WTC11 (cell line): Measurements from ENCODE around the gene GALNT17. TPM values are rescaled to one million over a fixed set of nuclear protein-coding genes. Genes with fewer than 3 reads are reported as not detected.

Experiments
- ATAC-seq: fragments of 200-7000 bp; cut with Tn5 transposase; 2 replicates; pipeline ENCODE4 v1.10.0; 2021; ENCODE audit warnings: mild to moderate bottlenecking, moderate library complexity
- CTCF ChIA-PET: fragments of 300-600 bp; sonication (Branson Sonifier 250); formaldehyde crosslinking; loops from one replicate; lab custom pipeline; 2021; ENCODE audit warnings: antibody characterized with exemption; lab: Charles Lee
- POLR2A ChIA-PET: fragments of 350-600 bp; sonication (Branson Sonifier 250); formaldehyde crosslinking; loops from one replicate; lab custom pipeline; 2021; ENCODE audit warnings: antibody characterized with exemption; lab: Charles Lee
- DNase-seq: peaks from one replicate; pipeline ENCODE4 v3.0.0; 2021; ENCODE audit warnings: low spot score
- H3K27ac Mint-ChIP-seq: 2 replicates; pipeline ENCODE4 v1.8.0; 2021; ENCODE audit warnings: mixed read lengths
- H3K27me3 Mint-ChIP-seq: 2 replicates; pipeline ENCODE4 v1.8.0; 2021; ENCODE audit warnings: low read depth, mild to moderate bottlenecking, moderate library complexity, mixed read lengths
- H3K36me3 Mint-ChIP-seq: 2 replicates; pipeline ENCODE4 v1.8.0; 2021; ENCODE audit warnings: mixed read lengths
- H3K4me1 Mint-ChIP-seq: 2 replicates; pipeline ENCODE4 v1.8.0; 2022; ENCODE audit warnings: mixed read lengths
- H3K4me3 Mint-ChIP-seq: 2 replicates; pipeline ENCODE4 v1.8.0; 2021; ENCODE audit warnings: mild to moderate bottlenecking, moderate library complexity, mixed read lengths
- H3K9me3 Mint-ChIP-seq: 2 replicates; pipeline ENCODE4 v1.8.0; 2021; ENCODE audit warnings: mixed read lengths
- CREM ChIP-seq: sonication (generic); formaldehyde crosslinking; IDR thresholded peaks from 2 replicates; pipeline ENCODE4 v1.8.1; 2022; ENCODE audit warnings: mild to moderate bottlenecking, missing genetic modification reagents, moderate library complexity
- E2F1 ChIP-seq: sonication (generic); formaldehyde crosslinking; IDR thresholded peaks from 2 replicates; pipeline ENCODE4 v1.8.0; 2022; ENCODE audit warnings: mild to moderate bottlenecking, missing genetic modification reagents
- ETV6 ChIP-seq: sonication (generic); formaldehyde crosslinking; IDR thresholded peaks from 2 replicates; pipeline ENCODE4 v1.8.1; 2022; ENCODE audit warnings: mild to moderate bottlenecking, missing genetic modification reagents
- HMGA2 ChIP-seq: fragments of 250-450 bp; sonication (Bioruptor Pico); IDR thresholded peaks from 2 replicates; pipeline ENCODE4 v1.4.0; 2021; ENCODE audit warnings: mild to moderate bottlenecking, moderate library complexity
- IRF2 ChIP-seq: sonication (generic); formaldehyde crosslinking; IDR thresholded peaks from 2 replicates; pipeline ENCODE4 v1.8.0; 2022; ENCODE audit warnings: low read depth, missing genetic modification reagents, borderline replicate concordance
- NFYB ChIP-seq: sonication (generic); formaldehyde crosslinking; conservative IDR thresholded peaks from 2 replicates; pipeline ENCODE4 v1.8.0; 2022; ENCODE audit warnings: low read depth, missing genetic modification reagents
- PREB ChIP-seq: sonication (generic); formaldehyde crosslinking; IDR thresholded peaks from 2 replicates; pipeline ENCODE4 v1.8.1; 2022; ENCODE audit warnings: mild to moderate bottlenecking, missing genetic modification reagents, moderate library complexity, borderline replicate concordance
- PRRX2 ChIP-seq: fragments of 250-450 bp; sonication (Bioruptor Pico); IDR thresholded peaks from 2 replicates; pipeline ENCODE4 v1.8.0; 2021; ENCODE audit warnings: mild to moderate bottlenecking
- SOX15 ChIP-seq: fragments of 250-450 bp; sonication (Bioruptor Pico); IDR thresholded peaks from 2 replicates; pipeline ENCODE4 v1.9.0; 2021; ENCODE audit warnings: mild to moderate bottlenecking
- TCF7 ChIP-seq: sonication (generic); formaldehyde crosslinking; IDR thresholded peaks from 2 replicates; pipeline ENCODE4 v1.8.0; 2022; ENCODE audit warnings: mild to moderate bottlenecking, low read depth, missing genetic modification reagents, moderate library complexity
- TEAD4 ChIP-seq: sonication (generic); formaldehyde crosslinking; IDR thresholded peaks from 2 replicates; pipeline ENCODE4 v1.8.0; 2022; ENCODE audit warnings: mild to moderate bottlenecking, missing genetic modification reagents
- ZBTB43 ChIP-seq: sonication (generic); formaldehyde crosslinking; IDR thresholded peaks from 2 replicates; pipeline ENCODE4 v1.8.1; 2023; ENCODE audit warnings: mild to moderate bottlenecking, missing genetic modification reagents
- total RNA-seq: library from RNA; stranded (reverse); gene quantifications from 3 replicates; pipeline ENCODE4 v1.2.3, GENCODE V29; 2021
- TF ChIP-seq, protein P1 (sequence below): sonication (generic); formaldehyde crosslinking; IDR thresholded peaks from 2 replicates; pipeline ENCODE4 v1.8.0; 2023; ENCODE audit warnings: mild to moderate bottlenecking, missing genetic modification reagents
- TF ChIP-seq, protein P2 (sequence below): sonication (generic); formaldehyde crosslinking; conservative IDR thresholded peaks from 2 replicates; pipeline ENCODE4 v1.8.1; 2023; ENCODE audit warnings: mild to moderate bottlenecking, low read depth, missing genetic modification reagents, moderate library complexity
- TF ChIP-seq, protein P3 (sequence below): sonication (generic); formaldehyde crosslinking; IDR thresholded peaks from 2 replicates; pipeline ENCODE4 v1.8.0; 2022; ENCODE audit warnings: mild to moderate bottlenecking, missing genetic modification reagents

The GALNT17 gene
- total RNA-seq, 1 experiment from 2014 or later = 61.1 TPM

DNA sequence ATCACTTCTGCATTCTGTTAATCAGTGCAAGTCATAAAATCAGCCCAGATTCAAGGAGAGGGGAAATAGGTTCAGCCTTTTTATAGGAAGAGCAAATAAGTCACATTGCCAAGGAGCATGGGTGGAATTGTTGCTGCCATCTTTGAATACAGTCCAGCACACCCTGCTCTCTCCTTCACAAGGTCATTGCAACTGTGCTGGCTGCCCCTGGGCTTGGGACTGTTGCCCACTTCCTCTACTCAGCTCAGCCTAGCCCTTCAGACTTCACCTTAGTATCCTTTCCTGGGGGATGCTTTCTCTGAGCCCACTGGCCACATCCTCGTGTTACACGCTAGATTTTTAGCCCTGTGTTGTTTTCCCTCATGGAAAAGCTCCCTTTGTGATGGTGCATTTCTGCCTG lies 527.7 kb downstream of the GALNT17 start:
- no peak for TF ChIP-seq ETV6
- no peak for TF ChIP-seq CREM (CRISPR knock-in tag)
- no peak for TF ChIP-seq E2F1 (CRISPR knock-in tag)
- no peak for TF ChIP-seq NFYB (CRISPR knock-in tag)
- no peak for TF ChIP-seq HMGA2
- no peak for TF ChIP-seq TCF7 (CRISPR knock-in tag)
- no peak for TF ChIP-seq ZBTB43 (CRISPR knock-in tag)
- no peak for TF ChIP-seq SOX15 (CRISPR knock-in tag)
- TF ChIP-seq, protein P1, sequence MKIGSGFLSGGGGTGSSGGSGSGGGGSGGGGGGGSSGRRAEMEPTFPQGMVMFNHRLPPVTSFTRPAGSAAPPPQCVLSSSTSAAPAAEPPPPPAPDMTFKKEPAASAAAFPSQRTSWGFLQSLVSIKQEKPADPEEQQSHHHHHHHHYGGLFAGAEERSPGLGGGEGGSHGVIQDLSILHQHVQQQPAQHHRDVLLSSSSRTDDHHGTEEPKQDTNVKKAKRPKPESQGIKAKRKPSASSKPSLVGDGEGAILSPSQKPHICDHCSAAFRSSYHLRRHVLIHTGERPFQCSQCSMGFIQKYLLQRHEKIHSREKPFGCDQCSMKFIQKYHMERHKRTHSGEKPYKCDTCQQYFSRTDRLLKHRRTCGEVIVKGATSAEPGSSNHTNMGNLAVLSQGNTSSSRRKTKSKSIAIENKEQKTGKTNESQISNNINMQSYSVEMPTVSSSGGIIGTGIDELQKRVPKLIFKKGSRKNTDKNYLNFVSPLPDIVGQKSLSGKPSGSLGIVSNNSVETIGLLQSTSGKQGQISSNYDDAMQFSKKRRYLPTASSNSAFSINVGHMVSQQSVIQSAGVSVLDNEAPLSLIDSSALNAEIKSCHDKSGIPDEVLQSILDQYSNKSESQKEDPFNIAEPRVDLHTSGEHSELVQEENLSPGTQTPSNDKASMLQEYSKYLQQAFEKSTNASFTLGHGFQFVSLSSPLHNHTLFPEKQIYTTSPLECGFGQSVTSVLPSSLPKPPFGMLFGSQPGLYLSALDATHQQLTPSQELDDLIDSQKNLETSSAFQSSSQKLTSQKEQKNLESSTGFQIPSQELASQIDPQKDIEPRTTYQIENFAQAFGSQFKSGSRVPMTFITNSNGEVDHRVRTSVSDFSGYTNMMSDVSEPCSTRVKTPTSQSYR = no peak
- TF ChIP-seq, protein P2, sequence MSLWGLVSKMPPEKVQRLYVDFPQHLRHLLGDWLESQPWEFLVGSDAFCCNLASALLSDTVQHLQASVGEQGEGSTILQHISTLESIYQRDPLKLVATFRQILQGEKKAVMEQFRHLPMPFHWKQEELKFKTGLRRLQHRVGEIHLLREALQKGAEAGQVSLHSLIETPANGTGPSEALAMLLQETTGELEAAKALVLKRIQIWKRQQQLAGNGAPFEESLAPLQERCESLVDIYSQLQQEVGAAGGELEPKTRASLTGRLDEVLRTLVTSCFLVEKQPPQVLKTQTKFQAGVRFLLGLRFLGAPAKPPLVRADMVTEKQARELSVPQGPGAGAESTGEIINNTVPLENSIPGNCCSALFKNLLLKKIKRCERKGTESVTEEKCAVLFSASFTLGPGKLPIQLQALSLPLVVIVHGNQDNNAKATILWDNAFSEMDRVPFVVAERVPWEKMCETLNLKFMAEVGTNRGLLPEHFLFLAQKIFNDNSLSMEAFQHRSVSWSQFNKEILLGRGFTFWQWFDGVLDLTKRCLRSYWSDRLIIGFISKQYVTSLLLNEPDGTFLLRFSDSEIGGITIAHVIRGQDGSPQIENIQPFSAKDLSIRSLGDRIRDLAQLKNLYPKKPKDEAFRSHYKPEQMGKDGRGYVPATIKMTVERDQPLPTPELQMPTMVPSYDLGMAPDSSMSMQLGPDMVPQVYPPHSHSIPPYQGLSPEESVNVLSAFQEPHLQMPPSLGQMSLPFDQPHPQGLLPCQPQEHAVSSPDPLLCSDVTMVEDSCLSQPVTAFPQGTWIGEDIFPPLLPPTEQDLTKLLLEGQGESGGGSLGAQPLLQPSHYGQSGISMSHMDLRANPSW (CRISPR knock-in tag) = no peak
- TF ChIP-seq, protein P3, sequence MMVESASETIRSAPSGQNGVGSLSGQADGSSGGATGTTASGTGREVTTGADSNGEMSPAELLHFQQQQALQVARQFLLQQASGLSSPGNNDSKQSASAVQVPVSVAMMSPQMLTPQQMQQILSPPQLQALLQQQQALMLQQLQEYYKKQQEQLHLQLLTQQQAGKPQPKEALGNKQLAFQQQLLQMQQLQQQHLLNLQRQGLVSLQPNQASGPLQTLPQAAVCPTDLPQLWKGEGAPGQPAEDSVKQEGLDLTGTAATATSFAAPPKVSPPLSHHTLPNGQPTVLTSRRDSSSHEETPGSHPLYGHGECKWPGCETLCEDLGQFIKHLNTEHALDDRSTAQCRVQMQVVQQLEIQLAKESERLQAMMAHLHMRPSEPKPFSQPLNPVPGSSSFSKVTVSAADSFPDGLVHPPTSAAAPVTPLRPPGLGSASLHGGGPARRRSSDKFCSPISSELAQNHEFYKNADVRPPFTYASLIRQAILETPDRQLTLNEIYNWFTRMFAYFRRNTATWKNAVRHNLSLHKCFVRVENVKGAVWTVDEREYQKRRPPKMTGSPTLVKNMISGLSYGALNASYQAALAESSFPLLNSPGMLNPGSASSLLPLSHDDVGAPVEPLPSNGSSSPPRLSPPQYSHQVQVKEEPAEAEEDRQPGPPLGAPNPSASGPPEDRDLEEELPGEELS = no peak
- no peak for TF ChIP-seq PREB
- TF ChIP-seq PRRX2 (CRISPR knock-in tag) = no peak
- TF ChIP-seq IRF2 (CRISPR knock-in tag) = no peak
- no peak for TF ChIP-seq TEAD4 (CRISPR knock-in tag)
- TF ChIP-seq, all 79 proteins: peak for 0
- peaks cover 33% of the 10 kb centered on the region for H3K36me3 Mint-ChIP-seq
- CTCF ChIA-PET = no interaction called here
- DNase-seq (no peak), ATAC-seq (no peak)
- peaks cover 20% of the 10 kb centered on the region for H3K9me3 Mint-ChIP-seq
- no peak overlapping the region for H3K27ac Mint-ChIP-seq
- H3K4me3 Mint-ChIP-seq = no peak overlapping the region
- H3K4me1 Mint-ChIP-seq = peaks cover 11% of the 10 kb centered on the region
- no peaks in the 10 kb centered on the region for H3K27me3 Mint-ChIP-seq
- POLR2A ChIA-PET = interaction anchor here (0.6 kb wide), 1 partner anchor 792 kb away, joined by 3 read pairs; no protein-coding TSS in a partner anchor
